ENCODE results near the gene SLC4A1.

Gene SLC4A1

GRCh38 chr17:44198721-44199552 is 69.0 kb downstream of the SLC4A1 start:
- Histone ChIP-seq H3K27me3 (ENCODE audit: insufficient read depth, low read length) (no peaks in the 10 kb centered on the region), H3K4me3 (ENCODE audit: low read length) (peak overlapping the region; percentile 73), H3K4me1 (ENCODE audit: insufficient read depth, low read length) (peaks cover 26% of the 10 kb centered on the region), H3K9me3 (ENCODE audit: low read length) (no peaks in the 10 kb centered on the region), H3K36me3 (ENCODE audit: insufficient read depth, low read length) (peaks cover 31% of the 10 kb centered on the region), H2AFZ (ENCODE audit: low read depth, low read length) (no peak overlapping the region)
